Embryonic facial prominence (tissue), 1 donor: ENCODE data around the gene ACAD8.
"Not testable (repeated sequence)": the region's sequence is repeated elsewhere in the genome, so short reads cannot be mapped to it uniquely, and the experiment has no call there.

ENCODE experiments used
- DNase-seq: peaks from one replicate; pipeline ENCODE4 v3.0.0-alpha.2; 2016; ENCODE audit errors: extremely low spot score

Gene ACAD8

GRCh38 chr11:134240592-134240991 lies 12.8 kb upstream of the ACAD8 start:
- no peak for DNase-seq

- no peak for DNase-seq
Measured at GRCh38 chr11:134242376-134242775, 11.0 kb upstream of the ACAD8 start.

- no peak for DNase-seq
Measured at GRCh38 chr11:134243913-134244312, 9.5 kb upstream of the ACAD8 start.

DNA sequence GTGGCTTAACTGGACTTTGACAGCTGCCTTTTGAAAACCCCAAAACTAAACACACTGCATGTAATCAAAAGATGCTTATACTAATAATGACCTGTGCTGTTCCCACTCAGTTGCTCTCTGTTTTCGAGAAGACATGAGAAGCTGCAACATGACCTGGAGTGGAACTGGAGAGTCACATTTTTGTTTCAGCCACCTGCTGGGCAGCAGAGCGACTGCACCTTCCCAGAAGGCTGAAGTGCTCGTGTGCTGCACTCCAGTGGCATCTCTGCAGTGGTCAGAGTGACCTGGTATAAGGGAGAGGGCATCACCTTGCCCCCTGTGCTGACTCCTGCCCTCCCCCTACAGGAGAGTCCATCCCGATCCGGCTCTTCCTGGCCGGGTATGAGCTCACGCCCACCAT lies 8.8 kb upstream of the ACAD8 start:
- DNase-seq, result no peak

- no peak for DNase-seq
Measured at GRCh38 chr11:134245434-134245833, 7.9 kb upstream of the ACAD8 start.

GRCh38 chr11:134246100-134246499 lies 7.3 kb upstream of the ACAD8 start:
- DNase-seq, result no peak

DNA sequence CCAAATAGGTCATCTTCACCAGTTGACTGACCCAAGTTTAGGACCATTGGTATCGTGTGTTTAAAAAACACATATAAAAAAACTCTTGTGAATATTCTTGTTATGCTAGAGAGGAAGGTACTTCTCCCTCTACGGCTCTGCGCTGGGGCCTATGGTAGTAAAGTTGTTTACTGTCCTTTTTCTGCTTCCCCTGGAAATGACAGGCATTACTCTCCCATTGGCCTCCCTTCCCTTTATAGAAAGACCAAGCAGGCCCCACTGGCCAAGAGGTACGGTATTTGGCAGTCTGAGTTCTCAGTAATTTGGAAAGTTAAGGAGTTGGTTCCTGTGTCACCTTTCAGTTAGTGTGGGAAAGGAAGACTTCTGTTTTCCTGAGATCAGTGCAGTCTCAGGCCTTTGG lies 6.7 kb upstream of the ACAD8 start:
- DNase-seq, result no peak

- no peak for DNase-seq
Measured at GRCh38 chr11:134248910-134249480, 4.4 kb upstream of the ACAD8 start.

- no peak for DNase-seq
Measured at GRCh38 chr11:134250246-134250645, 3.1 kb upstream of the ACAD8 start.

GRCh38 chr11:134250675-134251074 lies 2.7 kb upstream of the ACAD8 start:
- no peak for DNase-seq

DNA sequence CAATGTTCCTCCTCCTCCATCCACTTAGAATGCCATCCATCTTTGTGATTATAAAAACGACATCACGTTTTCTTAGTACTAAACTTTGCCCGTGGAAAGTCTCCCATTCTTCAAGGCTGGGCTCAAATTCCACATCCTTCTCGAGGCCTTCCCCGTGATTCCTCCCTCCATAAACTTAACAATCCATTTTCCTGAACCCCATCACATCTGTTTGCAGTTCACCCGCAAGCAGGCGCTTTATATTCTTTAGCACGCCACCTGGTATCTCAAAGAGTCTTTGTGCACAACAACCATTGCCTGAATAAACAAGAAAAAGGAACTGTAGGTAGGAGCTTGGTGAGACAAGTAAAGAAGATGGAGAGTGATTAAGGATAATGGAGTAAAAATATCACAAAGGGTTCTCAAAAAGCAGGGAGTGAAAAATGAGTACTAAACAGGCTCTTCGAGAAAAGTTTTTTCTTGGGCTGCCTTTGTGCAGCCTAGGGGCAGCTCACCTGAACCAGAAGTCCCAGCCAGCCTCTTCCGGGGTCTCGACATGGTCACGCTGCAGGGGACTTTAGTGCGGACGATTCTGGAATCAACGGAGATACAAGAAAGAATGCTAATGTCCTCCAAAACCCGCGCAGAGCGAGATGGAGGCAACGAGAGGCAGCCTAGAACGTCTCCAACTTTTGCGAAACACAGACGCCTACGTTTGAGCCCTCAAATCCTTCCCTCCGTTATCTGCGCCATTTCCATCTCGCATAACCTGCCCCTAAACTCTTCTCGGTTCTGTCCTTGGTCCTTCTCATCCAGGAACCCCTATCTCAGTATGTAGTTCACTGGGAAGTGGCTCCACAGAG lies 801 bp upstream of the ACAD8 start:
- peak; percentile 8 for DNase-seq

- DNase-seq, result no peak
Measured at GRCh38 chr11:134254433-134255183, 1.2 kb downstream of the ACAD8 start.

DNA sequence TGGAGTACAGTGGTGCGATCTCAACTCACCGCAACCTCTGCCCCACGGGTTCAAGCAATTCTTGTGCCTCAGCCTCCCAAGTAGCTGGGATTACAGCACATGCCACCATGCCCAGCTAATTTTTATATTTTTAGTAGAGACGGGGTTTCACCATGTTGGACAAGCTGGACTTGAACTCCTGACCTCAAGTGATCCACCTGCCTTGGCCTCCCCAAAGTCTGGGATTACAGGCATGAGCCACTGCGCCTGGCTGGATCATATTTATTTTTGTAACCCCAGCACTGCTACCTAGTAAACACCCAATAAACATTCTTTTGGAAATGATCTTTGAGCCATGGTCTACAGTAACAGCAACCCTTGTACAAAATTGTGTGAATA lies 1.8 kb downstream of the ACAD8 start:
- not testable (repeated sequence) for DNase-seq

DNA sequence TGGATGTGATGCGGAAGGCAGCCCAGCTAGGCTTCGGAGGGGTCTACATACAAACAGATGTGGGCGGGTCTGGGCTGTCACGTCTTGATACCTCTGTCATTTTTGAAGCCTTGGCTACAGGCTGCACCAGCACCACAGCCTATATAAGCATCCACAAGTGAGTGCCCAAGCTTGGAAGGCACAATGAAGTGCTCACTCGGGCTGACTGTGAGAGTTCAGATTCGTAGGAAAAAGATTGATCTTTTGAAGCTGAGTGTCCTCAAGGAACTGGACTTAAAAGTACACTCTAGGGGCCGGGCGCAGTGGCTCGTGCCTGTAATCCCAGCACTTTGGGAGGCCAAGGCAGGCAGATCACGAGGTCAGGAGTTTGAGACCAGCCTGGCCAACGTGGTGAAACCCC lies 3.7 kb downstream of the ACAD8 start:
- no peak for DNase-seq

- DNase-seq, result no peak
Measured at GRCh38 chr11:134258577-134258976, 5.2 kb downstream of the ACAD8 start.

GRCh38 chr11:134260503-134260902 lies 7.1 kb downstream of the ACAD8 start:
- DNase-seq, result no peak

- no peak for DNase-seq
Measured at GRCh38 chr11:134260983-134261382, 7.6 kb downstream of the ACAD8 start.

- DNase-seq, result no peak
Measured at GRCh38 chr11:134261626-134262488, 8.5 kb downstream of the ACAD8 start.

DNA sequence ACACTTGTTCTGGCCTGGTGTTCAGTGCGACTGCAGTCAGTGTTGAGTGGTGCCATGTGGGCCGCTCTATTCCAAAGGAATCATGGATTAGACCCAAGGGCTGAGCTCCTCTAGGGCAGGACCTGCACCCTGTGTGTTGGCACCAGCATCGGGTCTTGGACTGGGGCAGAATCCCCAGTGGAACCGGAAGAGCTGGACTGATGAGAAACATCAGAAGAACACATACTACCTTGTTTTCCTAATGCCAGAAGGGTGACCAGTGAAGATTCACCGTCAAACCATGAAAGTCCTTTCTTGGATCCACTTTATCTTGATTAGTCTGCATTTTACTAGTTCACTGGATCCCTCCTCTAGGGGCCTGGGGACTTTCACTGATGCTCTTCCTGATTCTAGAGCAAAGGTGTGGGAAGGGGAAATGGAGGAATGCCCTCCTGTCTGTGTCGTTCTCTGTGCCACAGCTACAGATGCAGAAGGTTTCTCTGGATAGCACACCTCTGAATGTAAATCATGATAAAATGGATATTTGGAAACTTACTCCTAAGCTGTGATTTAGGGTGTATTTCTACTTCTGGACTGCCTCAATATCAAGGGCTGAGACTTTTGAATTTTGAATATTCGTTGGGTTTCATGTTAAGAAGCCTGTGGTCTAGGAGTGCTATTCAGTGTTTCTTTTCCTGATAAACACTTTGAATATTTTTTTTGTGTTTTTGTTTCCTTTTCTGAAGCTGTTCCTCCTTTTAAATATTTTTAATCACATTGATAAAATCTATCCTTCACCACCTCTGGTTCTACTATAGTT lies 11.8 kb downstream of the ACAD8 start:
- no peak for DNase-seq

DNA sequence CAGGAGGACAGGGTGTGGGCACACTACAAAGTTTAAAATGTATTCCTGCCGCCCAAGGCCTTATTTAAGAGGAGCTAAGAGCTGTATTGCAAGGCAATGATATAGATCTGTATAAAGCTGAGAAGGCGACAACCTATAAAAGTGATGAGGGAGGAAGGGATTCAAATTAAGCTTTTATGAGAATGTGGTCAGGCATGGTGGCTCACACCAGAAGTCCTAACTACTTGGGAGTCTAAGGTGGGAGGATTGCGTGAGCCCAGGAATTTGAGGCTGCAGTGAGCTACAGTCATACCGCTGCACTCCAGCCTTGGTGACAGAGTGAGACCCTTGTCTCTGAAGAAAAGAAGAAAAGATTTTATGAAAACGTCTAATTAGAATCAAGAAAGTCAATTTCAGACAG lies 13.1 kb downstream of the ACAD8 start:
- DNase-seq, result no peak

- no peak for DNase-seq
Measured at GRCh38 chr11:134266841-134267251, 13.5 kb downstream of the ACAD8 start.
